Measurements from ENCODE around the gene KCNQ5.

KCNQ5 gene

GRCh38 chr6:73129653-73130443 is 508.0 kb downstream of the KCNQ5 start:
- H4K20me1 ChIP-seq (ENCODE audit: insufficient read depth, low read length), result no peaks in the 10 kb centered on the region
- no peaks in the 10 kb centered on the region for H3K9me3 ChIP-seq (ENCODE audit: low read length)
- H3K9me2 ChIP-seq (ENCODE audit: low read depth, low read length), result no peaks in the 10 kb centered on the region
- H3K4me2 ChIP-seq (ENCODE audit: low read length), result peak overlapping the region; percentile 69
- H3K36me3 ChIP-seq (ENCODE audit: insufficient read depth, low read length), result peaks cover 6% of the 10 kb centered on the region; the same call in 1 of the 2 replicates
- peak overlapping the region; percentile 49 for H3K4me3 ChIP-seq (ENCODE audit: low read depth, low read length, poor library complexity, severe bottlenecking)
- H3K27me3 ChIP-seq (ENCODE audit: insufficient read depth, low read length), result no peaks in the 10 kb centered on the region
- H3F3A ChIP-seq (ENCODE audit: insufficient read depth, low read length), result no peaks in the 10 kb centered on the region
- no peaks in the 10 kb centered on the region for H3K79me2 ChIP-seq (ENCODE audit: insufficient read depth, low read length)
- peak overlapping the region; percentile 21; the same call in 1 of the 2 replicates for H3K9ac ChIP-seq (ENCODE audit: low read length)
- H3K27ac ChIP-seq (ENCODE audit: low read depth, low read length, poor library complexity, severe bottlenecking), result no peak overlapping the region
- TF ChIP-seq EZH2 (IDR thresholded peaks at IDR 0.05; ENCODE audit: borderline replicate concordance, low read length) (no peak), CTCF (IDR thresholded peaks at IDR 0.05; ENCODE audit: low read length) (peak; percentile 99)
- no peak overlapping the region for H2AFZ ChIP-seq (ENCODE audit: low read length)
- peaks cover 6% of the 10 kb centered on the region for H3K4me1 ChIP-seq (ENCODE audit: insufficient read depth, low read length, severe bottlenecking)

GRCh38 chr6:73131706-73132105 is 509.8 kb downstream of the KCNQ5 start:
- H3K36me3 ChIP-seq (ENCODE audit: insufficient read depth, low read length), result peaks cover 6% of the 10 kb centered on the region; the same call in 1 of the 2 replicates
- TF ChIP-seq EZH2 (IDR thresholded peaks at IDR 0.05; ENCODE audit: borderline replicate concordance, low read length), result no peak
- TF ChIP-seq CTCF (IDR thresholded peaks at IDR 0.05; ENCODE audit: low read length), result no peak

GRCh38 chr6:73134588-73134987 is 512.7 kb downstream of the KCNQ5 start:
- Histone ChIP-seq H3K9me3 (ENCODE audit: low read length) (no peaks in the 10 kb centered on the region), H3K4me2 (ENCODE audit: low read length) (no peak overlapping the region), H3K27ac (ENCODE audit: low read depth, low read length, poor library complexity, severe bottlenecking) (no peak overlapping the region), H3K36me3 (ENCODE audit: insufficient read depth, low read length) (peaks cover 6% of the 10 kb centered on the region; the same call in 1 of the 2 replicates), H3K79me2 (ENCODE audit: insufficient read depth, low read length) (no peaks in the 10 kb centered on the region), H3K9me2 (ENCODE audit: low read depth, low read length) (no peaks in the 10 kb centered on the region), H3K9ac (ENCODE audit: low read length) (no peak overlapping the region), H3F3A (ENCODE audit: insufficient read depth, low read length) (no peaks in the 10 kb centered on the region), H3K4me3 (ENCODE audit: low read depth, low read length, poor library complexity, severe bottlenecking) (no peak overlapping the region), H3K4me1 (ENCODE audit: insufficient read depth, low read length, severe bottlenecking) (peaks cover 3% of the 10 kb centered on the region), H2AFZ (ENCODE audit: low read length) (no peak overlapping the region), H3K27me3 (ENCODE audit: insufficient read depth, low read length) (no peaks in the 10 kb centered on the region), H4K20me1 (ENCODE audit: insufficient read depth, low read length) (no peaks in the 10 kb centered on the region)
- TF ChIP-seq CTCF (IDR thresholded peaks at IDR 0.05; ENCODE audit: low read length), result peak; percentile 79
- no peak for TF ChIP-seq EZH2 (IDR thresholded peaks at IDR 0.05; ENCODE audit: borderline replicate concordance, low read length)

More at GRCh38 chr6:73131706-73132105, 509.8 kb downstream of the KCNQ5 start:
- no peaks in the 10 kb centered on the region for H3K79me2 ChIP-seq (ENCODE audit: insufficient read depth, low read length)
- no peaks in the 10 kb centered on the region for H3K9me3 ChIP-seq (ENCODE audit: low read length)
- no peak overlapping the region for H3K4me3 ChIP-seq (ENCODE audit: low read depth, low read length, poor library complexity, severe bottlenecking)
- peaks cover 6% of the 10 kb centered on the region for H3K4me1 ChIP-seq (ENCODE audit: insufficient read depth, low read length, severe bottlenecking)
- no peaks in the 10 kb centered on the region for H3F3A ChIP-seq (ENCODE audit: insufficient read depth, low read length)
- H3K9me2 ChIP-seq (ENCODE audit: low read depth, low read length), result no peaks in the 10 kb centered on the region
- no peak overlapping the region for H3K9ac ChIP-seq (ENCODE audit: low read length)
- H3K27me3 ChIP-seq (ENCODE audit: insufficient read depth, low read length), result no peaks in the 10 kb centered on the region
- H2AFZ ChIP-seq (ENCODE audit: low read length), result no peak overlapping the region
- no peak overlapping the region for H3K27ac ChIP-seq (ENCODE audit: low read depth, low read length, poor library complexity, severe bottlenecking)
- H3K4me2 ChIP-seq (ENCODE audit: low read length), result no peak overlapping the region
- no peaks in the 10 kb centered on the region for H4K20me1 ChIP-seq (ENCODE audit: insufficient read depth, low read length)
